ENCODE data around the gene C9orf50. TPM values are rescaled to one million over a fixed set of nuclear protein-coding genes. Genes with fewer than 3 reads are reported as not detected.
A peak's percentile ranks its signal among the peaks of the same experiment; 100 is the strongest.
"Not testable (repeated sequence)": the region's sequence is repeated elsewhere in the genome, so short reads cannot be mapped to it uniquely, and the experiment has no call there.

C9orf50 gene
- total RNA-seq, 1 donor from 2014 or later = 0.56 TPM

GRCh38 chr9:129667378-129667777, 46.5 kb upstream of the C9orf50 start:
- H3K36me3 Mint-ChIP-seq (ENCODE audit: unreplicated experiment) = no peaks in the 10 kb centered on the region
- H3K27ac Mint-ChIP-seq (ENCODE audit: unreplicated experiment) = no peak overlapping the region
- H3K9me3 Mint-ChIP-seq (ENCODE audit: unreplicated experiment) = peaks cover 7% of the 10 kb centered on the region
- peaks cover 4% of the 10 kb centered on the region for H3K4me1 Mint-ChIP-seq (ENCODE audit: low read depth, unreplicated experiment)
- no peak overlapping the region for H3K4me3 Mint-ChIP-seq (ENCODE audit: unreplicated experiment)
- peaks cover 11% of the 10 kb centered on the region for H3K27me3 Mint-ChIP-seq (ENCODE audit: unreplicated experiment)
- DNase-seq = no peak
- TF ChIP-seq, protein P1, sequence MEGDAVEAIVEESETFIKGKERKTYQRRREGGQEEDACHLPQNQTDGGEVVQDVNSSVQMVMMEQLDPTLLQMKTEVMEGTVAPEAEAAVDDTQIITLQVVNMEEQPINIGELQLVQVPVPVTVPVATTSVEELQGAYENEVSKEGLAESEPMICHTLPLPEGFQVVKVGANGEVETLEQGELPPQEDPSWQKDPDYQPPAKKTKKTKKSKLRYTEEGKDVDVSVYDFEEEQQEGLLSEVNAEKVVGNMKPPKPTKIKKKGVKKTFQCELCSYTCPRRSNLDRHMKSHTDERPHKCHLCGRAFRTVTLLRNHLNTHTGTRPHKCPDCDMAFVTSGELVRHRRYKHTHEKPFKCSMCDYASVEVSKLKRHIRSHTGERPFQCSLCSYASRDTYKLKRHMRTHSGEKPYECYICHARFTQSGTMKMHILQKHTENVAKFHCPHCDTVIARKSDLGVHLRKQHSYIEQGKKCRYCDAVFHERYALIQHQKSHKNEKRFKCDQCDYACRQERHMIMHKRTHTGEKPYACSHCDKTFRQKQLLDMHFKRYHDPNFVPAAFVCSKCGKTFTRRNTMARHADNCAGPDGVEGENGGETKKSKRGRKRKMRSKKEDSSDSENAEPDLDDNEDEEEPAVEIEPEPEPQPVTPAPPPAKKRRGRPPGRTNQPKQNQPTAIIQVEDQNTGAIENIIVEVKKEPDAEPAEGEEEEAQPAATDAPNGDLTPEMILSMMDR (IDR thresholded peaks at IDR 0.05; ENCODE audit: partially characterized antibody, unreplicated experiment) = no peak

GRCh38 chr9:129666575-129666974, 45.7 kb upstream of the C9orf50 start:
- H3K4me1 Mint-ChIP-seq (ENCODE audit: low read depth, unreplicated experiment) = peaks cover 4% of the 10 kb centered on the region
- TF ChIP-seq, protein P1 (IDR thresholded peaks at IDR 0.05; ENCODE audit: partially characterized antibody, unreplicated experiment) = no peak
- H3K27ac Mint-ChIP-seq (ENCODE audit: unreplicated experiment) = no peak overlapping the region
- no peaks in the 10 kb centered on the region for H3K36me3 Mint-ChIP-seq (ENCODE audit: unreplicated experiment)
- peaks cover 12% of the 10 kb centered on the region for H3K27me3 Mint-ChIP-seq (ENCODE audit: unreplicated experiment)
- H3K4me3 Mint-ChIP-seq (ENCODE audit: unreplicated experiment) = peak overlapping the region; percentile 30
- H3K9me3 Mint-ChIP-seq (ENCODE audit: unreplicated experiment) = peaks cover 4% of the 10 kb centered on the region
- DNase-seq = peak; percentile 31

GRCh38 chr9:129665814-129666520, 45.1 kb upstream of the C9orf50 start:
- Mint-ChIP-seq H3K4me3 (ENCODE audit: unreplicated experiment) (no peak overlapping the region), H3K27me3 (ENCODE audit: unreplicated experiment) (peaks cover 12% of the 10 kb centered on the region), H3K36me3 (ENCODE audit: unreplicated experiment) (no peaks in the 10 kb centered on the region), H3K27ac (ENCODE audit: unreplicated experiment) (no peak overlapping the region), H3K4me1 (ENCODE audit: low read depth, unreplicated experiment) (peaks cover 4% of the 10 kb centered on the region), H3K9me3 (ENCODE audit: unreplicated experiment) (peaks cover 4% of the 10 kb centered on the region)
- DNase-seq = no peak
- TF ChIP-seq, protein P1 (IDR thresholded peaks at IDR 0.05; ENCODE audit: partially characterized antibody, unreplicated experiment) = no peak

- Mint-ChIP-seq H3K4me3 (ENCODE audit: unreplicated experiment) (peak within 1 kb of the TSS; percentile 30), H3K36me3 (ENCODE audit: unreplicated experiment) (no peaks in the 10 kb centered on the region), H3K27me3 (ENCODE audit: unreplicated experiment) (peaks cover 12% of the 10 kb centered on the region), H3K9me3 (ENCODE audit: unreplicated experiment) (peaks cover 2% of the 10 kb centered on the region), H3K4me1 (ENCODE audit: low read depth, unreplicated experiment) (peaks cover 2% of the 10 kb centered on the region), H3K27ac (ENCODE audit: unreplicated experiment) (peak within 1 kb of the TSS; percentile 59)
- TF ChIP-seq, protein P1 (IDR thresholded peaks at IDR 0.05; ENCODE audit: partially characterized antibody, unreplicated experiment) = no peak
- peak; percentile 60 for DNase-seq
Observed at GRCh38 chr9:129665389-129665775, 44.5 kb upstream of the C9orf50 start, which contains the start of gene PRRX2. PRRX2 (plus strand) TSS chr9:129665647; CDS start chr9:129665868, 221 bp downstream.

DNA sequence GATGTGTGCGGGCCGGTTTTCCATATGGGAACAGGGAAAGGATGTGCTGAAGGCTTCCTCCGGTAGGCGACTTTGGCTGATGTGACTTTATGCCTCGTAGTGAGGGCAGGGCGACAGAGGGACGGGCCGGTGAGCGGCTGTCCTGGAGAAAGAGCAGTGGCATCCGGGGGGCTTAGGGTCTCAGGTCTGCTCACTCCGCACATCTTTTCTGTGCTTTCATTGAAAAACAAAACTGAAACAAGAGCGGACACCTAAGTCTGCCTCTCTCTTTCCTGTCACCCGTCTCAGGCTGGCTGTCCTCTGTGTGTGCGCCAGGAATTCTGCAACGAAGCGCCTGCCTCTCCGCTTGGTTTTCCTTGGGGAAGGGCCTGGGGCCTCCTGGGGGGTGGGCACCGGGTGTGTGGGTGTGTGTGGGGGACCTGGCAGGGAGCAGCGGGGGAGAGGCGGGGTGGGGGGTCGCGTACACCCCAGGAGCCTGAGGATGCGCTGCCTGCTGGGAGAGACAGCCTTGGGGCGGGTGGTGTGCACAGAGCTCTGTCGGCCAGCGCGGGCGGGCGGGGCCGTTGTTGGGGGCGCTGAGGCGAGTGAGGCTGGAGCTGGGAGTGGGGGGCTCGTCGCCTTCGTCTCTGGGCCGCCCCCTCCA, 44.0 kb upstream of the C9orf50 start:
- H3K36me3 Mint-ChIP-seq (ENCODE audit: unreplicated experiment) = no peaks in the 10 kb centered on the region
- no peak overlapping the region for H3K4me3 Mint-ChIP-seq (ENCODE audit: unreplicated experiment)
- peaks cover 2% of the 10 kb centered on the region for H3K9me3 Mint-ChIP-seq (ENCODE audit: unreplicated experiment)
- H3K27ac Mint-ChIP-seq (ENCODE audit: unreplicated experiment) = peak overlapping the region; percentile 59
- TF ChIP-seq, protein P1 (IDR thresholded peaks at IDR 0.05; ENCODE audit: partially characterized antibody, unreplicated experiment) = no peak
- no peaks in the 10 kb centered on the region for H3K4me1 Mint-ChIP-seq (ENCODE audit: low read depth, unreplicated experiment)
- DNase-seq = peak; percentile 32
- H3K27me3 Mint-ChIP-seq (ENCODE audit: unreplicated experiment) = peaks cover 12% of the 10 kb centered on the region

- not testable (repeated sequence) for H3K36me3 Mint-ChIP-seq (ENCODE audit: unreplicated experiment); H3K4me1 Mint-ChIP-seq (ENCODE audit: low read depth, unreplicated experiment); H3K4me3 Mint-ChIP-seq (ENCODE audit: unreplicated experiment); DNase-seq; H3K27ac Mint-ChIP-seq (ENCODE audit: unreplicated experiment); H3K27me3 Mint-ChIP-seq (ENCODE audit: unreplicated experiment); H3K9me3 Mint-ChIP-seq (ENCODE audit: unreplicated experiment)
Observed at GRCh38 chr9:129662239-129662638, 41.3 kb upstream of the C9orf50 start.
